HG03159 (cell line): Measurements from ENCODE around the gene NUP210L.

Source experiments
- ATAC-seq: cut with Tn5 transposase; IDR thresholded peaks from one replicate; pipeline ENCODE4 v1.9.1; 2021; ENCODE audit warnings: mild to moderate bottlenecking, moderate library complexity; ENCODE audit not compliant: unreplicated experiment

NUP210L gene

DNA sequence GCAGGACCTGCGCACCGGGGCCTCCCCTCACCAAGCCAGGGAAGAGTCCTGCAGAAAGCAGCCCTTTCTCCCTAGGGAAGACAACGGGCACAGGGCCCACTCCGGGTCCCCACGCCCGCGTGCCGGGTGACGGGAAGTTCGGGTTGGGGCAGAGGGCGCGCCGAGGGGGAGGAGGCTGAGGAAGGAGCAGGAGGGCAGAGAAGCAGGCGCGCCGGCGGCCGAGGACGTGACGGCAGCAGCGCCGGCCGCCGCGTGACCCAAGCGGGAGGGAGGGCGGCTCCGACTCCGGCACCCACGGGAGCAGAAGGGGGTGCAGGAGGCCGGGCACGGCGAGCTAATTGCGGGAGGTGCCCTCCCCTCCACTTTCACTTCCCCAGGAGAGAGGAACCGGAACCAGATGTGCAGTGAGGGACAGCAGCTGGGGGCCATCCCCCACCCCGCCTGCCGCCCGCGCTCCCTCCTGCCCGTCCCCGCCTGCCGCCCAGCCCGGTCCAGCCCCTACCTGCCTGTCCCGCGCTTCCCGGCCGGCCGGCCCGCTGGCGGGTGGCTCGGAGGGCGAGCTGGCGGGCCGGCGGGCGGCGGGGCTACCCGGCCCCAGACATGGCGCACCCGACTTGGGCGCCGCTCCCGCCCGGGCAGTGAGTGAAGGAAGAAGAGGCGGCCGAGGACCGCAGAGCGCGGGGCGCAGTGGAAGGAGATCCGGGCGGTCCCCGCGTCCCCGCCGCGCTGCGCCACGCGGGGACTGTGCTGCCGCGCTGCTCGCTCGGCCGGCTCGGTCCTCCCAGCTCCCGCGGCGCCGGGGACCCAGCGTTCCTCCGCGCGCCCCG is 208.9 kb downstream of the NUP210L start:
- peak; percentile 68 for ATAC-seq

DNA sequence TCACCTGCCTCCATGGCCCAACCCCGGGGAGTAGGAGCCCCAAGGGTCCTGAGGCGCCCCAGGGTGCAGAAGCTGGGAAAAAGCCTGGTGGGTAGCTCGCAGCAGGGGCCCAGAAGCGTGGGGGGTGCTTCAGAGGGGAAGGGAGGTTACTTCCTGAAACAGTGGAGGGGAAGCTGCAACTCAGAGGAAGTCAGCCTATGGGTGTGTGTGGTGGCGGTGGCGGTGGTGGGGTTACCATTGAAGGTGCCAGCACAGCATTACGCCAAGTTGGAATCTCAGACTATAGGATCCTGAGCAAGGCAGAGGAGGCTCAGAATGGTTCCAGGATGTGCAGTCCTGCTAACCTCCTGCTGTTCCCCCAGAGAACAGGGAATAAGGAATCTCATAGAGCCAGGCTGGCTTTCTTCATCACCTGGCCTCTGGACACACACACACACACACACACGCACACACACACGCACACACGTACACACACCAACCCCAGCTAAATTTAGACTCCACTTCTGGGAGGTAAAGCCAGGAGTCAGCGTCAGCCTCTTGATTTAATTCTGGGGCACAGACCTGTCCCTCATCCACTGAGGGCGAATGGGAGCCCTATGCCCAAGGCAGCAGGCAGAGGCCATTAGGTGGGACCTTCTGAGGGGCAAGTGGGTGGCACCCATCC is 209.6 kb downstream of the NUP210L start:
- ATAC-seq = no peak

DNA sequence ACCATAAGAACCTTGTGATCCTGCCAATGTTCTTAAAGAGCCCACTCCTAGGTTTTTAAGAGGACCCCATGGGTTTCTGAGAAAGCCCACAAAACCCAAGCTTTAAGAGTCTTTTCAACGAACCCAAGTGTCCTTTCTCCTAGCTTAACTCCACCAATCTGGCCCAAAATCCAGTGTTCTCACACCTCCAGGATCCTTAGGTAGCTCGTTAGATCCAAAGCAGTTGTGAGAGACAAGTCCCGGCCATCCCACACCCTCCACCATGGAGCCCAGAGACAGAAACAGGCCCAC is 210.1 kb downstream of the NUP210L start:
- ATAC-seq = no peak

DNA sequence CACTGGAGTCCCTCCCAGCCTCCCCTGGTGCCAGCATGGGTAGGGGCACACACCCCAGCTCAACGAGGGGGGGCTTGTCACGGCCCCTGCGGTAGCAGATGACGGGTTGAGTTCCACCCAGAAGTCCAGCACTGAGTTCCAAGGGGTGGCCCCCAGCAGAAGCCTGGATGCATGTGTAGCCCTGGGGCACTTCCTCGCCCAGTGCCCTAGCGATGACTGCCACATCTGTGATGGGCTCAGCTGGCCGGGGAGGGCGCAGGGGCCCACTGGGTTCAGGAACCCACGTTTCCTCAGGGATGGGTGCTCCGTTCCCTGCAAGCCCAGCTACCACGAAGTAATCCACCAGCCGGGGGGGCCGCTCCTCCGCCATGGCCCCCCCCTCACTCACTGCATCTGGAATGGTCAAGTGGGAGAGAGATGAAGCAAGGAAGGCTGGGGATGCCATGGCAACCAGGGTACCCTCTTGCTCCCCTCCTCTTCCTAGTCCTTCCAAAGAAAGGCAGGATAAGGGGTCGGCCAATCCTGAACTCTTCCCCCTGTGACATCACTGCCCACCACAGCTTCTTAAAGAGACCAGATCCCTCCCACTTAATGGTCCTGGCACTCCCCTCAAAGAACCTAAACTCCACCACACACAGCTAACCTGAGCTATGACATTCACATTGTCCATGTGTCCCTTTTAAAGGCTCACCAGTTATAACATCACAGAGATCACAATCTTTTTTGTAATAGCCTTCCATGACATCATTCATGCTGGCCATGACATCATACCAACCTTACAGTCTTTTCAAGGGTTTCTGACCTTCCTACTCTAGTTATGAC is 210.7 kb downstream of the NUP210L start:
- no peak for ATAC-seq

DNA sequence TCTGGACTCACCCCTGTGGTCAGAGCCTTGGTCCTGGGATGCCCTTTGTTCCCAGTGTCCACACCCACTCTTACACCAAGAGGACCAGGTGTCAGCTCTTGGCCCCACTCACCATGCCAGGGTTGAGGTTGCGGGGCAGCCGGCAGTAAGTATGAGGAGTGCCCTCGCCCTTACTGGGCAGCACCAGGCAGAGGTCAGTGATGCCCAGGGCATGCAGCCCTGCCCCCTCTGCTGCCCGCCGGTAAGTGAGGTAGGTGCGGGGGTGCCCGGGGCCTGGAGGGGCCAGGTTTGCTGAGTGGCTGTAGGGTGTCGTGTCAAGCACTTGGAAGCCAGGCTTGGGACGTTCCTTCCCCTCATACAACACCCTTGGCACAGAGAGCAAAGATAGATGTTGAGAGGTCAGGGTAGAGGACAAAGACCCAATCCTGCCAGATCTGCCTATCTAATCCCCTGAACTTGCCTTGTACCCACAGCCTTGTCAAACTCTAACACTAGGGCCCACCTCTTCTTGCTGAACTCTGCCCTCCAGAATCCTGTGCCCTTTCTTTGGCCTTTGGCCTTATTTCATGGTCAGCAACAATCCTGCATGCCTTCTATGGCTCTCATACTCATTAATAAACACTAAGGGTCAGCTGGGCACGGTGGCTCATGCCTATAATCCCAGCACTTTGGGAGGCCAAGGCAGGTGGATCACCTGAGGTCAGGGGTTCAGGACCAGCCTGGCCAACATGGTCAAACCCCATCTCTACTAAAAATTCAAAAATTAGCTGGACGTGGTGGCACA is 211.9 kb downstream of the NUP210L start:
- no peak for ATAC-seq
